Measurements from ENCODE around the gene SNX9.

DNA sequence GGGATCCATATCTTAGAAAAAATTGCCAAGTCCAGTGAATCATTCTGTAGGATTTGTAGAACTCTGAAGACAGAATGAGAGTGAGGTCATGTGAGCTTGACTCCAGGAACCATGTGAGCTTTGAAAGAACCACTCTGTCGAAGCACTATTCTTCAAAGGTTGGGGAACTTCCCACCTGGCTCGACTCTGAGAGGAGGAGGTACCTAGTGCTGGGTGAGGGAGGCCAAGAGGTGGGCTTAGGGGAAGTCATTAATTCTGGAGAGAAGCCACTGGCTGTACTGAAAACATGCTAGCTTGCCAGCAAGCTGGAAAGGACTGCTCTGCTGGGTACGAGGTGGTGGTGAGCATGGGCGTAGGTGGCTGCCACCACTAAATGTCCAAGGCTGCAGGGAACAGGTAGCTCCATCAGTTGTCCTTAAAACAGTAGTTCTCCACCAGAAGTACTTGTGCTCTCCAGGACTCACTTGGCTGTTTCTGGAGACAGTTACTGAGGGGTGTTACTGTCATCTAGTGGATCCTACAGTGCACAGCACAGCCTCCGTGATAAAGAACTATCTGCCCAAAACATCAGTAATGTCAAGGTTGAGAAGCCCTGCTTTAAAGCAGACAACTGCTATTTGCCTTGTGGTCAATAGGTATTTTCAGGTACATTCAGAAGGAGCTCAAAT, 124.0 kb downstream of the SNX9 start:
- TF ChIP-seq RCOR1 (IDR thresholded peaks at IDR 0.05; ENCODE audit: low read depth, low read length), result no peak
- no peak for TF ChIP-seq BHLHE40 (IDR thresholded peaks at IDR 0.05; ENCODE audit: low read depth, low read length)
- TF ChIP-seq CTCF (IDR thresholded peaks at IDR 0.05), result 0 out of 3 replicates have a peak, but pooled peaks have one; percentile 20
- TF ChIP-seq MAFK (IDR thresholded peaks at IDR 0.05; ENCODE audit: partially characterized antibody), result no peak
- no peak for TF ChIP-seq ZC3H11A (IDR thresholded peaks at IDR 0.05)
- TF ChIP-seq, protein P1, sequence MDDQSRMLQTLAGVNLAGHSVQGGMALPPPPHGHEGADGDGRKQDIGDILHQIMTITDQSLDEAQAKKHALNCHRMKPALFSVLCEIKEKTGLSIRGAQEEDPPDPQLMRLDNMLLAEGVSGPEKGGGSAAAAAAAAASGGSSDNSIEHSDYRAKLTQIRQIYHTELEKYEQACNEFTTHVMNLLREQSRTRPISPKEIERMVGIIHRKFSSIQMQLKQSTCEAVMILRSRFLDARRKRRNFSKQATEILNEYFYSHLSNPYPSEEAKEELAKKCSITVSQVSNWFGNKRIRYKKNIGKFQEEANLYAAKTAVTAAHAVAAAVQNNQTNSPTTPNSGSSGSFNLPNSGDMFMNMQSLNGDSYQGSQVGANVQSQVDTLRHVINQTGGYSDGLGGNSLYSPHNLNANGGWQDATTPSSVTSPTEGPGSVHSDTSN (IDR thresholded peaks at IDR 0.05), result no peak
- TF ChIP-seq EP300 (IDR thresholded peaks at IDR 0.05), result no peak

Data from A549 (cell line).